ENCODE data around the gene ACADS.

The ACADS gene

GRCh38 chr12:120699553-120699952, 26.1 kb upstream of the ACADS start:
- no peak for DNase-seq (ENCODE audit: low read depth in 1 of 2, low spot score in 1 of 2)

GRCh38 chr12:120700886-120701285, 24.7 kb upstream of the ACADS start:
- no peak for DNase-seq (ENCODE audit: low read depth in 1 of 2, low spot score in 1 of 2)

GRCh38 chr12:120702637-120703036, 23.0 kb upstream of the ACADS start:
- no peak for DNase-seq (ENCODE audit: low read depth in 1 of 2, low spot score in 1 of 2)

GRCh38 chr12:120703311-120703942, 22.2 kb upstream of the ACADS start:
- no peak for DNase-seq (ENCODE audit: low read depth in 1 of 2, low spot score in 1 of 2)

- DNase-seq (ENCODE audit: low read depth in 1 of 2, low spot score in 1 of 2): no peak
Observed at GRCh38 chr12:120705618-120706017, 20.0 kb upstream of the ACADS start.

- DNase-seq (ENCODE audit: low read depth in 1 of 2, low spot score in 1 of 2): no peak
Observed at GRCh38 chr12:120706029-120706428, 19.6 kb upstream of the ACADS start.

- DNase-seq (ENCODE audit: low read depth in 1 of 2, low spot score in 1 of 2): no peak
Observed at GRCh38 chr12:120708651-120709050, 17.0 kb upstream of the ACADS start.

- DNase-seq (ENCODE audit: low read depth in 1 of 2, low spot score in 1 of 2): peak; percentile 56 to 62
Observed at GRCh38 chr12:120710031-120710804, 15.4 kb upstream of the ACADS start, which contains the start of gene UNC119B. UNC119B (plus strand) TSS chr12:120710458; CDS start chr12:120710475, 17 bp downstream.

GRCh38 chr12:120710805-120711296, 14.8 kb upstream of the ACADS start:
- no peak for DNase-seq (ENCODE audit: low read depth in 1 of 2, low spot score in 1 of 2)

GRCh38 chr12:120711411-120711810, 14.2 kb upstream of the ACADS start:
- no peak for DNase-seq (ENCODE audit: low read depth in 1 of 2, low spot score in 1 of 2)

- no peak for DNase-seq (ENCODE audit: low read depth in 1 of 2, low spot score in 1 of 2)
Observed at GRCh38 chr12:120712610-120713009, 13.0 kb upstream of the ACADS start.

GRCh38 chr12:120713861-120714482, 11.7 kb upstream of the ACADS start:
- DNase-seq (ENCODE audit: low read depth in 1 of 2, low spot score in 1 of 2): peak in 1 of 2 donors; percentile 83

GRCh38 chr12:120718055-120718454, 7.6 kb upstream of the ACADS start:
- no peak for DNase-seq (ENCODE audit: low read depth in 1 of 2, low spot score in 1 of 2)

GRCh38 chr12:120719072-120719471, 6.6 kb upstream of the ACADS start:
- no peak for DNase-seq (ENCODE audit: low read depth in 1 of 2, low spot score in 1 of 2)

- DNase-seq (ENCODE audit: low read depth in 1 of 2, low spot score in 1 of 2): no peak
Observed at GRCh38 chr12:120719496-120720233, 6.0 kb upstream of the ACADS start.

- no peak for DNase-seq (ENCODE audit: low read depth in 1 of 2, low spot score in 1 of 2)
Observed at GRCh38 chr12:120720234-120720986, 5.2 kb upstream of the ACADS start.

- no peak for DNase-seq (ENCODE audit: low read depth in 1 of 2, low spot score in 1 of 2)
Observed at GRCh38 chr12:120720987-120721801, 4.4 kb upstream of the ACADS start.

- no peak for DNase-seq (ENCODE audit: low read depth in 1 of 2, low spot score in 1 of 2)
Observed at GRCh38 chr12:120721866-120722265, 3.8 kb upstream of the ACADS start.

- DNase-seq (ENCODE audit: low read depth in 1 of 2, low spot score in 1 of 2): no peak
Observed at GRCh38 chr12:120722784-120723183, 2.8 kb upstream of the ACADS start.

- no peak for DNase-seq (ENCODE audit: low read depth in 1 of 2, low spot score in 1 of 2)
Observed at GRCh38 chr12:120724720-120725119, 906 bp upstream of the ACADS start.
